BE2C (cell line): ENCODE results near the gene MIER2.

Experiments
- DNase-seq: peaks from one replicate; pipeline ENCODE4 v3.0.0-alpha.2; 2020
- H3K27me3 ChIP-seq: fragments of 250-450 bp; sonication (Bioruptor Pico); 2 replicates; pipeline ENCODE4 v1.5.1; 2020; ENCODE audit warnings: mild to moderate bottlenecking
- H3K36me3 ChIP-seq: fragments of 250-450 bp; sonication (Bioruptor Pico); 2 replicates; pipeline ENCODE4 v1.5.1; 2020; ENCODE audit warnings: mild to moderate bottlenecking
- H3K4me1 ChIP-seq: fragments of 250-450 bp; sonication (Bioruptor Pico); 2 replicates; pipeline ENCODE4 v1.5.1; 2020
- H3K4me3 ChIP-seq: 2 replicates; pipeline ENCODE4 v1.5.1; 2011; ENCODE audit warnings: low read depth, low read length
- H3K9me3 ChIP-seq: fragments of 250-450 bp; sonication (Bioruptor Pico); 2 replicates; pipeline ENCODE4 v1.5.1; 2020
- CTCF ChIP-seq: IDR thresholded peaks from 2 replicates; pipeline ENCODE4 v1.5.1; 2012; ENCODE audit warnings: mild to moderate bottlenecking, low read depth, low read length

MIER2 gene

GRCh38 chr19:313988-314815 is 30.4 kb downstream of the MIER2 start:
- DNase-seq: no peak
- Histone ChIP-seq H3K9me3 (no peaks in the 10 kb centered on the region), H3K4me1 (no peaks in the 10 kb centered on the region), H3K27me3 (no peaks in the 10 kb centered on the region), H3K4me3 (no peak overlapping the region), H3K36me3 (peaks cover 28% of the 10 kb centered on the region)
- TF ChIP-seq CTCF: no peak

GRCh38 chr19:313169-313987 is 31.2 kb downstream of the MIER2 start:
- no peaks in the 10 kb centered on the region for H3K4me1 ChIP-seq
- H3K9me3 ChIP-seq: no peaks in the 10 kb centered on the region
- no peaks in the 10 kb centered on the region for H3K27me3 ChIP-seq
- no peak for TF ChIP-seq CTCF
- H3K4me3 ChIP-seq: no peak overlapping the region
- no peak for DNase-seq
- peaks cover 29% of the 10 kb centered on the region for H3K36me3 ChIP-seq

- DNase-seq: no peak
- peaks cover 34% of the 10 kb centered on the region for H3K36me3 ChIP-seq
- no peak for TF ChIP-seq CTCF
Measured at GRCh38 chr19:311813-312261, 32.8 kb downstream of the MIER2 start.

GRCh38 chr19:310781-311496 is 33.7 kb downstream of the MIER2 start:
- Histone ChIP-seq H3K4me1 (no peaks in the 10 kb centered on the region), H3K9me3 (no peaks in the 10 kb centered on the region), H3K27me3 (no peaks in the 10 kb centered on the region), H3K36me3 (peaks cover 36% of the 10 kb centered on the region), H3K4me3 (no peak overlapping the region)
- no peak for DNase-seq
- no peak for TF ChIP-seq CTCF

More at GRCh38 chr19:311813-312261, 32.8 kb downstream of the MIER2 start:
- no peaks in the 10 kb centered on the region for H3K27me3 ChIP-seq
- H3K9me3 ChIP-seq: no peaks in the 10 kb centered on the region
- H3K4me3 ChIP-seq: no peak overlapping the region
- no peaks in the 10 kb centered on the region for H3K4me1 ChIP-seq

- H3K4me1 ChIP-seq: no peaks in the 10 kb centered on the region
- peaks cover 37% of the 10 kb centered on the region for H3K36me3 ChIP-seq
- no peaks in the 10 kb centered on the region for H3K9me3 ChIP-seq
- TF ChIP-seq CTCF: no peak
- no peak overlapping the region for H3K4me3 ChIP-seq
- no peaks in the 10 kb centered on the region for H3K27me3 ChIP-seq
- DNase-seq: no peak
Measured at GRCh38 chr19:310141-310651, 34.4 kb downstream of the MIER2 start.
